Mesothelial cell of epicardium (in vitro differentiated cells): ENCODE data around the gene TLR3. TPM values are rescaled to one million over a fixed set of nuclear protein-coding genes. Genes with fewer than 3 reads are reported as not detected.

Experiments used
- DNase-seq, 2 experiments: peaks; one replicate each; pipeline ENCODE4 v3.0.0; 2021; ENCODE audit warnings: low spot score in 2 of 2; ENCODE audit not compliant: unreplicated experiment in 2 of 2
- H3K27ac Mint-ChIP-seq: 2 replicates; pipeline ENCODE4 v1.8.0; 2021; ENCODE audit warnings: mixed read lengths
- H3K27me3 Mint-ChIP-seq: 2 replicates; pipeline ENCODE4 v1.8.0; 2021; ENCODE audit warnings: low read depth, mixed read lengths
- H3K36me3 Mint-ChIP-seq: 2 replicates; pipeline ENCODE4 v1.8.0; 2021; ENCODE audit warnings: mixed read lengths
- H3K4me1 Mint-ChIP-seq: 2 replicates; pipeline ENCODE4 v1.8.0; 2021; ENCODE audit warnings: mixed read lengths
- H3K4me3 Mint-ChIP-seq: 2 replicates; pipeline ENCODE4 v1.8.0; 2021; ENCODE audit warnings: mild to moderate bottlenecking, moderate library complexity, mixed read lengths
- H3K9me3 Mint-ChIP-seq: 2 replicates; pipeline ENCODE4 v1.8.0; 2021; ENCODE audit warnings: mixed read lengths
- total RNA-seq: library from RNA; stranded (reverse); gene quantifications from 3 replicates; pipeline ENCODE4 v1.2.1, GENCODE V29; 2021
- TF ChIP-seq, protein P1 (sequence below): fragments of 200-600 bp; sonication (generic); IDR thresholded peaks from one replicate; pipeline ENCODE4 v1.5.0; 2021; ENCODE audit warnings: antibody characterized with exemption; ENCODE audit not compliant: unreplicated experiment

The TLR3 gene
- total RNA-seq, 1 donor from 2014 or later = 9.2 TPM

GRCh38 chr4:186131935-186132334 lies 63.0 kb downstream of the TLR3 start:
- H3K9me3 Mint-ChIP-seq = no peaks in the 10 kb centered on the region
- H3K27ac Mint-ChIP-seq = peak overlapping the region; percentile 81
- H3K36me3 Mint-ChIP-seq = no peaks in the 10 kb centered on the region
- H3K27me3 Mint-ChIP-seq = no peaks in the 10 kb centered on the region
- H3K4me3 Mint-ChIP-seq = no peak overlapping the region
- TF ChIP-seq, protein P1, sequence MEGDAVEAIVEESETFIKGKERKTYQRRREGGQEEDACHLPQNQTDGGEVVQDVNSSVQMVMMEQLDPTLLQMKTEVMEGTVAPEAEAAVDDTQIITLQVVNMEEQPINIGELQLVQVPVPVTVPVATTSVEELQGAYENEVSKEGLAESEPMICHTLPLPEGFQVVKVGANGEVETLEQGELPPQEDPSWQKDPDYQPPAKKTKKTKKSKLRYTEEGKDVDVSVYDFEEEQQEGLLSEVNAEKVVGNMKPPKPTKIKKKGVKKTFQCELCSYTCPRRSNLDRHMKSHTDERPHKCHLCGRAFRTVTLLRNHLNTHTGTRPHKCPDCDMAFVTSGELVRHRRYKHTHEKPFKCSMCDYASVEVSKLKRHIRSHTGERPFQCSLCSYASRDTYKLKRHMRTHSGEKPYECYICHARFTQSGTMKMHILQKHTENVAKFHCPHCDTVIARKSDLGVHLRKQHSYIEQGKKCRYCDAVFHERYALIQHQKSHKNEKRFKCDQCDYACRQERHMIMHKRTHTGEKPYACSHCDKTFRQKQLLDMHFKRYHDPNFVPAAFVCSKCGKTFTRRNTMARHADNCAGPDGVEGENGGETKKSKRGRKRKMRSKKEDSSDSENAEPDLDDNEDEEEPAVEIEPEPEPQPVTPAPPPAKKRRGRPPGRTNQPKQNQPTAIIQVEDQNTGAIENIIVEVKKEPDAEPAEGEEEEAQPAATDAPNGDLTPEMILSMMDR = no peak
- DNase-seq = no peak
- peaks cover 26% of the 10 kb centered on the region for H3K4me1 Mint-ChIP-seq

DNA sequence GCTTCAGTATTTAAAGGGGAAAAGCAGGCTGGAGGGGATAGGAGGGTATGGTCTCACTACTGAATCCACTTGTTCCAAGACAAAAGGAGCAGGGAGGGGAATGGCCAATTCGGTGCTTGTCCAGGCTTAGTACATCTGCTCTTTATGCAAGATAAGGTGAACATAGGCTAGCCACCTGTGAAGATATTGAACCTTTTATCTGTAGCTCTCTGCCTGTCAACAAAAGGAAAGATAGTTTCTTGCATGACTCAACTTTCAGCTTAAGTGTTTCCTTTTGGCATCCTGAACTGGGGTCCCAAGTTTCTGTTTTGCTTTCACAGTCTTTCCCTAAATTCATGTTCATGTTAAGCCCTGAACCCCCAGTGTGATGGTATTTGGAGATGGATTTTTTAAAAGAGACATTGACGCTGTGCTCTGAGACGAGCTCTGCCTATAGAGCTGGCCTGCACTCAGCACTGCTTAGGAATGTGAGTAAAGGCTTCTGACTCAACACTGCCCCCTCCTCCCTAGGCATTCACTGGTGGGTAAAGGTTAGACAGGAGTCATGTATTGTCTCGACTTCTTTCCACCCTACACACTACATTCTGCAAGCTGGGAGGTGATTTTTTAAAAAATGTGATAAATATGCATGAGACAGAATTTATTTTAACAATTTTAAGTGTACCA lies 63.8 kb downstream of the TLR3 start:
- Mint-ChIP-seq H3K4me1 (peaks cover 27% of the 10 kb centered on the region), H3K27me3 (no peaks in the 10 kb centered on the region), H3K27ac (peak overlapping the region; percentile 81), H3K4me3 (peak overlapping the region; percentile 9), H3K9me3 (no peaks in the 10 kb centered on the region), H3K36me3 (no peaks in the 10 kb centered on the region)
- DNase-seq = no peak
- TF ChIP-seq, protein P1 = no peak

DNA sequence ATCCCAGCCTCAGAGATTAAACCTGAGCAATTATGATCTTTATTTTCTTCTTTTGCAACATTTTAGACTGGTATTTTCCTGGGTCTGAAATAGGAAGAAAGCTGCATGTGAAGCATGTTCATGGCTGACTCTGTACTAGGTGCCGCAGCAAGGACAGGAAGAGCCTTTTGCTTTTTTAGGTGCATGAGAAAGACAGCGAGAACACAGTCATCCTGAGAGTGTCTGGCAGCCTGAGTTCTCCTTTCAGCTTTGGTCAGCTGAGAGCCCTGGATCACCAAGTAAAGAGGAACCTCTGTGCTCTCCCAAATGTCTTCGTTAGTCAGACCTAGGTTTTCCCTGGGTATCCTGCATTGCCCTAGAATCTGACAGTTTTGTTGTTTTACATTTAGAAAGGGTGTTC lies 65.3 kb downstream of the TLR3 start:
- no peak overlapping the region for H3K4me3 Mint-ChIP-seq
- H3K36me3 Mint-ChIP-seq = no peaks in the 10 kb centered on the region
- DNase-seq = no peak
- H3K9me3 Mint-ChIP-seq = no peaks in the 10 kb centered on the region
- H3K4me1 Mint-ChIP-seq = peaks cover 27% of the 10 kb centered on the region
- TF ChIP-seq, protein P1 = no peak
- no peak overlapping the region for H3K27ac Mint-ChIP-seq
- no peaks in the 10 kb centered on the region for H3K27me3 Mint-ChIP-seq

DNA sequence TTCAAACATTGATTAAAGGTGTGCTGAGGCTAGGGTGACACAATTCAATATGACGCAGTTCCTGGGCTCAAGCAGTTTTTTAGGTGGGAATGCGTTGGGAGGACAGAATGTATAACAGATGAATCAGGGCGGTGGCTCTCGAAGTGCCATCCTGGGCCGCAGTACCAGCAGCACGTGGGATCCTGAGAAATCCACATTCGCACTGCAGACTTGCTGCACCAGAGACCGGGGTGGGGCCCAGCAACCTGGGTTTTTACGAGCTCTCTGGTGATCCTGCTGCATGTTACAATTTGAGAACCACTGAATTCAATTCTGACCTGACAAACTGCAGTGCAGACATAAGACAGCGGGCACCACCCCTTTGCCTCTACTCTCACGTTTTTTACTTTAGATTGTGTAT lies 65.9 kb downstream of the TLR3 start:
- TF ChIP-seq, protein P1 = no peak
- Mint-ChIP-seq H3K27ac (no peak overlapping the region), H3K27me3 (no peaks in the 10 kb centered on the region), H3K4me3 (no peak overlapping the region), H3K36me3 (no peaks in the 10 kb centered on the region), H3K4me1 (peaks cover 27% of the 10 kb centered on the region), H3K9me3 (no peaks in the 10 kb centered on the region)
- DNase-seq = no peak

DNA sequence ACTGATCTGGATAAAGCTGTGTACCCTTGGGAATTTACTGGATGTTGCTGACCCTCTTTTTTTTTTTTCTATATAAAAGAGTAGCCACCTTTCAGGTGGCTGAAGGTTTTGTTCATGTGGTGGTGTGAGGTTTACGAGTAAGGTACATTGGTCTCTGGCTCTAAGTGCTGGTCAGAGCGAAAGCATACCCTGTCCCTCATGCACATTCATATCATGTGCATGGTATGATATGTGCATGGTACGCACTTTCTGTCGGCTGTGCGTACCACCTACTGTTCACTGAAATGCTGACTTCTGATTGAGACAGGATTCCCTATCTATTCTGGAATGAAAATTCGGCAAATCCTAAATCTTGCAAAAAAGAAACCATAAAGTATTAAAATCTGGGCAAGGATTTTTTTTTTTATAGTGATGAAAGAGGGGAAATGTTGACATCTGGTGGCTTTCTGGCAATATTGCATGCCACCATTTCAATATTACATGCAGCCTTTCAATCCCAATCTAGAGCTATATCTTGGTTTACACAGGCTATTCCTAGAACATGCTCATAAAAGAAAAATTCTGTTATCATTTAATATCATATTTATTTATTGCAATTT lies 68.3 kb downstream of the TLR3 start:
- no peaks in the 10 kb centered on the region for H3K36me3 Mint-ChIP-seq
- TF ChIP-seq, protein P1 = peak; percentile 54
- no peak overlapping the region for H3K27ac Mint-ChIP-seq
- no peaks in the 10 kb centered on the region for H3K27me3 Mint-ChIP-seq
- DNase-seq = no peak
- H3K4me3 Mint-ChIP-seq = no peak overlapping the region
- H3K4me1 Mint-ChIP-seq = peaks cover 15% of the 10 kb centered on the region
- no peaks in the 10 kb centered on the region for H3K9me3 Mint-ChIP-seq

Other genes starting within 250 kb of the TLR3 start
- 12.2 to 16.1 TPM (median 13.6 TPM) in 3 replicates for gene FAM149A, start 35.5 kb downstream of the TLR3 start, total RNA-seq
- 4.0 to 4.7 TPM (median 4.5 TPM) in 3 replicates for gene CYP4V2, start 122.4 kb downstream of the TLR3 start, total RNA-seq
- gene KLKB1, start 158.4 kb downstream of the TLR3 start, total RNA-seq = not detected in 3 replicates
- 0.11 TPM in 1 of 3 replicates, not detected in the others for gene F11, start 197.0 kb downstream of the TLR3 start, total RNA-seq